NOMO-1 treated with DMSO at 0.1 percent for 48 hours (cell line): Measurements from ENCODE around the gene ZNF260.
"Not testable (repeated sequence)": the region's sequence is repeated elsewhere in the genome, so short reads cannot be mapped to it uniquely, and the experiment has no call there.

Experiments used
- DNase-seq: peaks from one replicate; lab custom pipeline; 2025; ENCODE audit not compliant: unreplicated experiment; lab: John Stamatoyannopoulos, UW

The ZNF260 gene

DNA sequence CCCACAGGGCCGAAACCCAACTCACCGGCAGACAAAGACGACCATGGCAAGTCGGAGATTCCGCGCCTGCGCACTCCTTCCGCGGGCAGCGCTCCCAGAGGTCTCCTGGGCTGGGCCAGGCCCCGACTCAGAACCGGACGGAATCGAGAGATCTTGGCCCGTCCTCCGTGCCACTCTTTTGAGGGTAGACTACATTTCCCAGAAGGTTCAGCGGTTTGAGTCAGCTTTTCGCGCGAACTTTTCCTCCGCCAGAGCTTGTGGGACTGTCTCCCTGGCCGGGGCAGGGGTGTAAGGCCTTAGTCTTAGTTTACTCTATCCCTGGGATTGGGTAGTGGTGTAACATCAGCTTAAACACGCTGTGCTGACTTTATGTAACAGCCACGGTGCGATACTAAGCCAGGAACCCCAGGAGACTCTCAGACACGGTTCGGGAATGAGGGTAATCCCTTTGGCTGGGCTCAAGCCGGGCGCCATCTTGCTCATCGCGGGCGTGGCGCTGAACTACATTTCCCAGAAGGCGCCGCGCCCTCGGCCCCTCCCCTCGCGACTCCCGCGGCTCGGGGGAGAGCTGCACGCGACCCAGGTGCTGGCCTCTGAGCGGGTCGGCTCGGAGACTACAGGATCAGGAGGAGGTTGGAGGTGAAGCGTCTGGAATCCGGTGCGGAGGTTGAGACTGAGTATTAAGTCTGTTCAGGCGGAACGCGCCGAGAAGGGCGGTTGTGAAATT lies at the start of gene ZNF260:
ZNF260 (minus strand) TSS at position 78 of the 727 bp plus-strand sequence. CDS start 13,033 bp downstream, outside the sequence.
- peak; percentile 94 for DNase-seq

DNA sequence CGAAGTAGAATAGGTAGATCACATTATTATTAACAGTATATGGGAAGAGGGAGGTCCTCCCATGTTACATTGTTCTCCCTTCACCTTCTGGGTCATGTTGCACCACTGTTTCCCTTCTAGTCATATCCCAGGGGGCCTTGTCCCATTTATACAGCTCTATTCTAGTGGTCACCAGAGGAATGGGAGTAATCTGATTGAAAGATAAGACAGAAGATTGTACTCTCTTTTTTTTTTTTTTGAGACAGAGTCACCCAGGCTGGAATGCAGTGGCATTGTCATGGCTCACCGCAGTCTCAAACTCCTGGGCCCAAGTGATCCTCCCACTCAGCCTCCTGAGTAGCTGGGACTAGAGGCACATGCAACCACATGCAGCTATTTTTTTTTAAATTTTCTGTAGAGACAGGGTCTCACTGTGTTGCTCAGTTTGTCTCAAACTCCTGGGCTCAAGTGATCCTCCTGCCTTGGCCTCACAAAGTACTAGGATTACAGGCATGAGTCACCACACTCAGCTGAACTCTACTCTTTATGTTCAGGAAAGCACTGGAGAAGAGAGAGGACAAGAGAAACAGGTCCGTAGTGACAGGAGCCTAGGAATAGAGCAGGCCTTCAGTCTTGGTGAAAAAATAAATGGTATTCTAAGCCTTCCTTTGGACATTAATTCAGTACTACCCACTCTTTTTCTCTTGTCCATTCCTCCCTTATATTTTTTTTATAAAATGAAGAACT lies 49.4 kb upstream of the ZNF260 start:
- no peak for DNase-seq

- DNase-seq, result no peak
Observed at GRCh38 chr19:36574741-36575140, 46.7 kb upstream of the ZNF260 start.

DNA sequence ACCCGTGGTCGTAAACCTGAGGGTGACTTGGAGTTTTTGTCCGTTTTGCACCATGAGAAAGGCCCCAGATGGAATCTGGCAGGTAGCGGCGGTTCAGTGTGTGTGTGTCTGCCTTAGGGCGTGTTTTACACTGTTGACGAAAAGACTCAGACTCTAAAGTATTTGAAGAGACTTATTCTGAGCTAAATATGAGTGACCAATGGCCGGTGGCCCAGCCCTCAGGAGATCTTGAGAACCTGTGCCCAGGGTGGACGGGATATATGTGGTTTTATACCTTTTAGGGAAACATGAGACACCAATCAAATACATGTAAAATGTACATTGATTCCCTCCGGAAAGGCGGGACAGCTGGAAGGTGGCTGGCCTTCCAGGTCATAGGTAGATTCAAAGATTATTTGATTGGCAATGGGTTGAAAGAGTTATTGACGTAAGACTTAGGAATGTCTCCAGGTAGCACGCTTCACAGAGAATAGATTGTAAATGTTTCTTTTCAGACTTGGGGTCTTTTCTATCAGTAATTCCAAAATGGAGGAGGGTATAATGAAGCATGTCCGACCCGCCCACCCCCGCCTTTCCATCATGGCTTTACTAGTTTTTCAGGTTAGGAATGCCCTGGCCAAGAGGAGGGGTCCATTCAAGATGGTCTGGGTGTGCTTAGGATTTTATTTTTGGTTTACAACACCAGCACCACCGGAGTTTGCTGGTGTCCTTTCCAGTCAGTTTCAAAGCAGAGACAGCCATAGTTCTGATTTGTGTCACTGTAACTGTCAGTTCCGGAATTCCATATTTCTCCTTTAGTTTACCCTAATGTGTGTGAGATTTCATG lies 46.0 kb upstream of the ZNF260 start:
- no peak for DNase-seq

DNA sequence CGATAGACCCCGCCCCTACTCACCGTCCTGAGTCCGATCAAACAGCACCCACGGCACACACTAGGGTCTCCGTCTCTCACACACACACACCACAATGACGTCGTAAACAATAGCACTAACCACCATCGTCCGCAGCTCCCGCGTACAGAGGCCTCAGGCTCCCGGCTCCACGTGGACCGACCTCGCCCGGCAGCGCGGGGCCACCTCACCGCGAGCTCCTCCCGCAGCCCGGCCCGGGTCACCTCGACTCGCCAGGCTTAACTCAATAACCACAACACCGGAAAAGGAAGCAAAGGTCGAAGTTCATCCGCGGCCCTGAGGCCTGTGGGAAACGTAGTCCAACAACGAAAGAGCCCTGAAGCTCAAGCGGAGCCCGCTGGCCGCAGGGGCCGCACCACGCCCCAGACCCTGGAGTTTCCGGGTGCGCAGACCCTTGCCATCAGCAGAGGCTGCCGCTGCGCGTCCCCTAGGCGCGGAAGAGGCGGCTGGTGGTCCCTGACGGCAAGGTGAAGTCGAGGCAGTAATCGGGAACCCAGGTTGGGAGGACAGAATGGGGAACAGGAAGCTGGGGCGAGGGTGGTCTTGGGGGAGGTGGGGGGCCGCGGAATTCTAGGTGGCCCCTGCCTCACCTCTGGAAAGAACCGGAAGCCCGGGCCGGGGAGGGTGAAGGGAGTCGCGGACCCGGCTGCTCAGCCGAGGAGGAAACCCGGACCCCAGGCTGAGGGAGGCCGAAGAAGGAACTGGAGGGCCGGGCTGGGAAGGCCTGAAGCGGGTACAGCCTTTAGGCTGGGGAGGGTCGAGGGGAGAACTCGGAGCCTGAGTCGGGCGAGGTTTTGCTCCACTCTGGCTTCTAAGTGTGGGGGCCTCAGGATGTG lies 45.2 kb upstream of the ZNF260 start, which contains the start of gene ZNF529:
ZNF529 (minus strand) TSS at position 273 of the 875 bp plus-strand sequence. CDS start 946 bp downstream, outside the sequence.
- peak; percentile 91 for DNase-seq

- DNase-seq, result no peak
Observed at GRCh38 chr19:36572593-36573019, 44.5 kb upstream of the ZNF260 start.

- DNase-seq, result no peak
Observed at GRCh38 chr19:36564391-36564790, 36.3 kb upstream of the ZNF260 start.

- peak; percentile 2 for DNase-seq
Observed at GRCh38 chr19:36547001-36547732, 19.1 kb upstream of the ZNF260 start.

GRCh38 chr19:36528921-36529518 lies 949 bp upstream of the ZNF260 start:
- no peak for DNase-seq

GRCh38 chr19:36527873-36528193 lies 238 bp downstream of the ZNF260 start:
- no peak for DNase-seq

DNA sequence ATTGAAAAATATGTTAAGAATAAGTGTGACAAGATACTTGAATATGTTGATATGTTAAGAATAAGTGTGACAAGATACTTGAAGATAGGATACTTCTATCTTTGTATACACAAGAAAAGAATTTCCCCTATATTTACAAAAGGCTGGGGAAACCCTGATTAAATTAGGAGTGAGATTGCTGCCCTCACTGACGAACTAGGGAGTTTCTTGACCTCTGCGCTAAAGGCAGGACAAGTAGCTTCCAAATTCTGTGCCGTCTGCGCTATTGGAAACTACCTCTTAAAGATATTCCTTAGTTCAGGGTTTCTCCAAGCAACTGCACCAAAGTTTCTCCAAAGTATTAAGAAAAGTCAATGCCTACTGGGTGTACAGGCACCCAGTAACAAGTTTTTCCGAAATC lies 730 bp downstream of the ZNF260 start:
- DNase-seq, result no peak

GRCh38 chr19:36526581-36526980 lies 1.5 kb downstream of the ZNF260 start:
- no peak for DNase-seq

DNA sequence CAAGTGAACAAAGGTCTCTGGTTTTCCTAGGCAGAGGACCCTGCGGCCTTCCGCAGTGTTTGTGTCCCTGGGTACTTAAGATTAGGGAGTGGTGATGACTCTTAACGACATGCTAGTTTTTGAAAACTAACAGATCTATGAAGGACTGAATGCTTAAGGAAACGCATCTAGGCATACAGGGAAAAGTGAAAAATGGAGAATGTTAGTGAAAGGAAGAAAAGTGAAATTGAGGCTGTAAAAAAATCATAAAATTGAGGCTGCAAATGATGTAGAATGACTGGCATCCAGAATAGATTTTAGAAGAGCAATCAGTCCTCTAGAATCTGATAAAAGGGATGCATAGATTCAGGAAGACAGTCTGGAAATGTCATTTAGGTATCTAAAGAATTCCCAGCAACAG lies 3.5 kb downstream of the ZNF260 start:
- DNase-seq, result no peak

DNA sequence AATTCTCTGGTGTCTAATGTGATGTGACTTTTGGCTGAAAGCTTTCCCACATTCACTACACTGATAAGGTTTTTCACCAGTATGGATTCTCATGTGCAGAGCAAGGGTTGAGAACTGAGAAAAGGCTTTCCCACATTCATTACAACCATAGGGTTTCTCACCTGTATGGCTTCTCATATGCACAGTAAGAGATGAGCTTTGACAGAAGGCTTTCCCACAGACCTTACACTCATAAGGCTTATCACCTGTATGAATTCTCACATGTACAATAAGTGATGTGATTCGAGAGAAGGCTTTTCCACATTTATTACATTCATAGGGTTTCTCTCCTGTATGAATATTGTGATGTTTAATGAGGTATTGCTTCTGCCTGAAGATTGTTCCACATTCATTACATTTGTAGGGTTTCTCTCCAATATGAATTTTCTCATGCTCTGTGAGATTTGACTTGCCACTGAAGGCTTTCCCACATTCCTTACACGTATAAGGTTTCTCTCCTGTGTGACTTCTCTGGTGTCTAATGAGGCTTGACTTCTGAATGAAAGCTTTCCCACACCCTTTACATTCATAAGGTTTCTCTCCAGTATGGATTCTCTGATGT lies 14.0 kb downstream of the ZNF260 start:
- no peak for DNase-seq

DNA sequence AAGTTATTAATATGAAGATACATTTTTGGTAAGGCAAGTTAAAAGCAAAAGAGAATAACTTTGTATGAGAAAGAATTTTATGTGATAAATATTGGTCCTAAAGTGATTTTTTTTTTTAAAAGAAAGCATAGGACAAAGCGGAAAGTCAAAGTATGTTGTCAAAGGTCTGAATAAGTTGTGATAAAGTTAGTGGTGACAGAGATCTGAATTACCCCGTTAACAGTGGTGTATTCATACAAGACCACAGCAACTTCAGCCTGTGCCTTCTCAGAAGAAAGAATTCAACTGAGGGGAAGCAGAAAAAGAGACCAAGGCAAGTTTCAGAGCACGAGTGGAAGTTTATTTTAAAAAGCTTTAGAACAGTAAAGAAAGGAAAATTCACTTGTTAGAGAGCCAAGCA lies 19.7 kb downstream of the ZNF260 start:
- DNase-seq, result no peak

DNA sequence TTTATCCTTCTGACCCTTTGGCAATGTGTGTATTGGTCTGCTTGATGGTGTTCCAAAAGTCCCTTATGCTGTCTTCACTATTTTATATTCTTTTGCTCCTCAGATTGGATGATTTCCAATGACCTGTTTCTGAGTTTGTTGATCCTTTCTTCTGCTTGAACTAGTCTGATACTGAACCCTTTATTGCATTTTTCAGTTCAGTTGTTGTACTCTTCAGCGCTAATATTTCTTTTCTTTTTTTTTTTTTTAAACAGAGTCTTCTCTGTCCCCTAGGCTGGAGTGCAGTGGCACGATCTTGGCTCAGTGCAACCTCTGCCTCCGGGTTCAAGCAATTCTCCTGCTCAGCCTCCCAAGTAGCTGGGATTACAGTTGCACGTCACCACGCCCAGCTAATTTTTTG lies 26.1 kb downstream of the ZNF260 start:
- no peak for DNase-seq

GRCh38 chr19:36497001-36497400 lies 31.1 kb downstream of the ZNF260 start:
- DNase-seq, result no peak

DNA sequence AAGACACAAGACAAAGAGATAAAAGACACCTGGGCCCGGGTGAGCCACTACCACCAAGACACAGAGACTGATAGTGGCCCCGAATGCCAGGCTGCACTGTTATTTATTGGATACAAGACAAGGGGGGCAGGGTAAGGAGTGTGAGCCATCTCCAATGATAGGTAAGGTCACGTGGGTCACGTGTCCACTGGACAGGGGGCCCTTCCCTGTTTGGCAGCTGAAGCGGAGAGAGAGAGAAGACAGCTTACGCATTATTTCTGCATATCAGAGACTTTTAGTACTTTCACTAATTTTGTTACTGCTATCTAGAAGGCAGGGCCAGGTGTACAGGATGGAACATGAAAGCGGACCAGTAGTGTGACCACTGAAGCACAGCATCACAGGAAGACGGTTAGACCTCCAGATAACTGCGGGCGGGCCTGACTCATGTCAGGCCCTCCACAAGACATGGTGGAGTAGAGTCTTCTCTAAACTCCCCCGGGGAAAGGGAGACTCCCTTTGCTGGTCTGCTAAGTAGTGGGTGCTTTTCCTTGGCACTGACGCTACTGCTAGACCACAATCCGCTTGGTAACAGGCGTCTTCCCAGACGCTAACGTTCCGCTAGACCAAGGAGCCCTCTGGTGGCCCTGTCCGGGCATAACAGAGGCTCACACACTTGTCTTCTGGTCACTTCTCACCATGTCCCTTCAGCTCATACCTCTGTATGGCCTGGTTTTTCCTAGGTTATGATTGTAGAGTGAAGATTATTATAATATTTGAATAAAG lies 35.2 kb downstream of the ZNF260 start:
- DNase-seq, result not testable (repeated sequence)
